Adrenal gland (tissue), 12 donors: Measurements from ENCODE around the gene RBFOX1. TPM values are rescaled to one million over a fixed set of nuclear protein-coding genes. Genes with fewer than 3 reads are reported as not detected.

ENCODE experiments used
- DNase-seq, 7 donors: peaks; one replicate each; pipeline ENCODE4 v3.0.0-alpha.2; 2019 to 2020
- H3K27ac ChIP-seq, 5 donors: fragments of 200-600 bp; sonication (generic) in 4 of 5; 1 replicate in 3 of 5; 2 replicates in 2 of 5; pipeline versions ENCODE4 v1.5.1 to v1.8.0; 2016 to 2020; ENCODE audit warnings: mild to moderate bottlenecking in 1 of 5
- H3K27me3 ChIP-seq: fragments of 200-600 bp; 2 replicates; pipeline ENCODE4 v1.8.0; 2021
- H3K36me3 ChIP-seq, 2 donors: fragments of 200-600 bp; replicated peaks in 1 of 2; 1 replicate in 1 of 2; 2 replicates in 1 of 2; pipeline versions ENCODE4 v1.5.1 to v1.8.0; 2018 to 2022
- H3K4me1 ChIP-seq, 2 donors: fragments of 200-600 bp; replicated peaks in 1 of 2; 1 replicate in 1 of 2; 2 replicates in 1 of 2; pipeline versions ENCODE4 v1.5.1 to v1.8.0; 2018 to 2021
- H3K4me3 ChIP-seq, 4 donors: fragments of 200-600 bp; sonication (generic) in 3 of 4; one replicate each; pipeline ENCODE4 v1.5.1; 2016 to 2018
- H3K9me3 ChIP-seq, 3 donors: fragments of 200-600 bp; sonication (generic) in 1 of 3; replicated peaks in 1 of 3; 1 replicate in 2 of 3; 2 replicates in 1 of 3; pipeline versions ENCODE4 v1.5.1 to v1.8.0; 2016 to 2021
- CTCF ChIP-seq, 6 experiments: fragments of 450-650 bp in 4 of 6; fragments of 200-600 bp in 2 of 6; sonication (generic) in 1 of 6; IDR thresholded peaks; 1 replicate in 5 of 6; 2 replicates in 1 of 6; pipeline versions ENCODE4 v1.5.1 to v1.8.0; 2016 to 2021; ENCODE audit warnings: antibody characterized with exemption in 6 of 6, mild to moderate bottlenecking in 2 of 6, moderate library complexity in 1 of 6
- POLR2A ChIP-seq, 2 donors: fragments of 450-650 bp; IDR thresholded peaks; one replicate each; pipeline ENCODE4 v1.6.1; 2017; ENCODE audit warnings: antibody characterized with exemption in 2 of 2, mild to moderate bottlenecking in 2 of 2, moderate library complexity in 1 of 2
- WGBS, 4 donors: extraction: QIAGEN DNeasy Blood & Tissue Kit in 2 of 4; methylation state at CpG; one replicate each; pipeline versions ENCODE4 v1.1.5 to v1.1.7; 2013 to 2017; 5-methylcytosine and 5-hydroxymethylcytosine counted together
- intact Hi-C, 2 donors: fragments of 100-400 bp; cut with DNase I; formaldehyde crosslinking; loops; one replicate each; pipeline versions ENCODE4 v1.14.1 to v1.15.0; 2022 to 2023
- polyA plus RNA-seq, 3 donors: library from polyadenylated mRNA; stranded (reverse); fragments of 200-250 nt in 2 of 3; fragments of 350-450 nt in 1 of 3; fragmentation: Illumina TruSeq in 1 of 3; extraction: RNeasy Lipid Tissue Mini Kit (QIAGEN cat#74804) in 1 of 3; gene quantifications; one replicate each; pipeline ENCODE4 v1.2.3, GENCODE V29; 2013 to 2014
- total RNA-seq, 9 donors: library from RNA; depleted of rRNA in 4 of 9; stranded (reverse); fragments of >200 nt in 4 of 9; fragments of 120-200 nt in 1 of 9; fragmentation: NEBNext Ultra II Directional in 1 of 9; extraction: Animal tissue kit (Norgen Biotek cat#: 25700) in 1 of 9; gene quantifications; one replicate each; pipeline versions ENCODE4 v1.1.0 to v1.2.4, GENCODE V29; 2013 to 2023
- donor health status: healthy with polysubstance abuse.
- donor health status: Bipolar disorder and iron deficiency.
- donor health status: DM: yes; HTN: yes; CAD: no.
- donor health status: DM: no; HTN: no; CAD: no.
- donor health status: DM: no; HTN: no; CAD: no.
- donor health status: DM: yes; HTN: yes; CAD: no.

The RBFOX1 gene
- total and polyA plus RNA-seq, 12 donors = 0.19 to 6.3 (median 0.71) TPM; not detected in 4

GRCh38 chr16:7342598-7342997 is 10.0 kb downstream of the RBFOX1 start:
- TF ChIP-seq POLR2A (IDR thresholded peaks at IDR 0.05) = no peak
- no peak for TF ChIP-seq CTCF (IDR thresholded peaks at IDR 0.05)
- no peaks in the 10 kb centered on the region for H3K4me1 ChIP-seq
- no peak for DNase-seq
- H3K27me3 ChIP-seq = no peaks in the 10 kb centered on the region
- H3K36me3 ChIP-seq = no peaks in the 10 kb centered on the region
- WGBS, 4 donors = 80 to 94% (median 88%) methylated on average over 4 of the region's 4 CpGs
- no peaks in the 10 kb centered on the region for H3K9me3 ChIP-seq
- no peak overlapping the region for H3K27ac ChIP-seq
- H3K4me3 ChIP-seq = no peak overlapping the region
- intact Hi-C loops = no loop called here

DNA sequence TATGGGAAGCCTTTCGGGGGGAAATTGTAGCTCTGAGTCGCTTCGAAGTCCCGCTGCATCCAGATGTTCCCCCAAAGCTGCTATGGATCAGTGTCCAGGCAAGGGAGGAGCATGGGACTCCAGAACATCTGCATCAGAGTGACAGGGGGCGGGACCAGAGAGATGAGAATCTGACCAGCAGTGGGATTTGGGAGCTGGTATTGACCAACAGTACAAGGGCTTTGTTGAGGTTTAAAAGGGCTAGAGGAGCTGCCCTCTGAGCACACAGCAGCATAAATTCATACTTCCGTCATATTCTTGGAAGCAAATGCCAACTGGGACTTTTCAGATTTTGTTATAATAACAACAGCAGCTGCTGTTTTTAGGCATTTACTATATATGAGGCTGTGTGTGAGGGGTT is 10.6 kb downstream of the RBFOX1 start:
- Histone ChIP-seq H3K4me1 (no peaks in the 10 kb centered on the region), H3K9me3 (no peaks in the 10 kb centered on the region), H3K36me3 (no peaks in the 10 kb centered on the region), H3K27ac (no peak overlapping the region), H3K4me3 (no peak overlapping the region), H3K27me3 (no peaks in the 10 kb centered on the region)
- no peak for TF ChIP-seq CTCF (IDR thresholded peaks at IDR 0.05)
- no peak for TF ChIP-seq POLR2A (IDR thresholded peaks at IDR 0.05)
- intact Hi-C loops = no loop called here
- DNase-seq = no peak
- WGBS, 4 donors = 70 to 87% (median 78%) methylated on average over 6 of the region's 6 CpGs

DNA sequence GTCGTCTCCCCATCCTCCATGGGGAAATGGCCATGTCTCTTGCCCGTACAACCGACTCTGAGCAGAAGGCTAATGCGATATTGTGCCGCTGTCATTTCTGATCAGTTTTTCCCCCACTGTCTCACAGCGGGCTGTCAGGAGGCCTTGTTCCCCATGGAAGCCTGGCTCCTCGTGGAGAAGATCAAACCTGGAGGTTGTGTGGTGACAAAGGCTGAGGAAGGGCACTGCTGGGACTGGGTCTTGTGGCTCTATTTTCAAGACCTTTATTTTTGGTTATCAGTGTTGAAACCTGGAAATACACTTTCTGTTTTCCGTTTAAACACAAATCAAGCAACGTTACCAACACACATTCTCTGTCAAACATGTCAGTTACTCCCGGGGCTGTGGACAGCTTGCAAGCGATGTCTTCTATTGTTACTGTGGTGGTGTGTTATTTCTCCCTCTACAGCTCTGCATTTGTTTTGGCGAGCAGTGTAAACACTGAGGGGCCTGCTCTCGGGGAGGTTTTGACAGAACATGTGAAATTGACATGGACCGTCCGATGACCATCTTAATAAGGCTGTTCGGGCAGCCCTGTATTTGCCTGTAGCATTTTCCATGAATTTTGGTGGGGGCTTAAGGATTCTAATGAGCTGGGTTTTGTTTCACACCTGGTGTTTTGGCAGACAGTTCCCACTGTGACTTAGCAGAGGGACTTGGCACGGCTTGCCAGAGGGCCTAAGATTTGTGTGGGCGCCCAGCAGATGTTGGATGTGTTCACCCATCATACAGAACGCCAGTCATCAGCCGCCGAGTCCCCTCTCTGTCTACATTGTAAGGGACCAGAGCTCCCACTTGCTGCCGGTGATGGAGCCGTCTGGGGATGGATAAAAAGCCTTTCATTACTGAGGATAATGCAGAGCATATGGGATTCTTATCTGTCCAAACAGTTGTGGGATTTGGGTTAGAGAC is 12.5 kb downstream of the RBFOX1 start:
- Histone ChIP-seq H3K4me3 (no peak overlapping the region), H3K9me3 (no peaks in the 10 kb centered on the region), H3K4me1 (no peaks in the 10 kb centered on the region), H3K27ac (no peak overlapping the region), H3K27me3 (no peaks in the 10 kb centered on the region), H3K36me3 (no peaks in the 10 kb centered on the region)
- WGBS, 4 donors = 72 to 80% (median 76%) methylated on average over 23 of the region's 23 CpGs
- DNase-seq = no peak
- TF ChIP-seq POLR2A (IDR thresholded peaks at IDR 0.05) (no peak), CTCF (IDR thresholded peaks at IDR 0.05) (no peak)
- intact Hi-C loops = no loop called here

DNA sequence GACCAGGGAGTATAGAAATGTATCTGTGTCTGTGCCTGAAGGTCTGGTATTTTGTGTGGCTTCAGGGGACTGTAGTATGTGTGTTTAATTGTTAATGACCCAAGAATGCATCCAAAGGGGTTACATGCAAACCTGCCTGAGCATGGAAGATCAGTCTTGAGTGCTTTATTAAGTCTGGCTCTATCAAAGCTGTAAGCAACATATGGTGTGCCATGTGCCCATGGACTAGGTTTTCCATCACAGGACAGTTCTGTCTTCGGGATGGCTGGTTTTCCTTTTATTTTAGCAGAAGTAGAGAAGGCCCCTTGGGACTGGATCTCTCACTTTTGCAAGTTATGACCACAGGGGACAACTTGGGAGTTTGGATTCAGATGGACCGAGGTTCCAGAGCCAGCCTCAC is 18.2 kb downstream of the RBFOX1 start:
- H3K27ac ChIP-seq = no peak overlapping the region
- TF ChIP-seq POLR2A (IDR thresholded peaks at IDR 0.05) (no peak), CTCF (IDR thresholded peaks at IDR 0.05) (no peak)
- intact Hi-C loops = no loop called here
- no peaks in the 10 kb centered on the region for H3K36me3 ChIP-seq
- no peak overlapping the region for H3K4me3 ChIP-seq
- no peak for DNase-seq
- no peaks in the 10 kb centered on the region for H3K27me3 ChIP-seq
- H3K9me3 ChIP-seq = no peaks in the 10 kb centered on the region
- H3K4me1 ChIP-seq = no peaks in the 10 kb centered on the region
- WGBS, 4 donors = 74 to 85% (median 80%) methylated on average over 2 of the region's 2 CpGs
